ENCODE data around the gene CPPED1. TPM values are rescaled to one million over a fixed set of nuclear protein-coding genes. Genes with fewer than 3 reads are reported as not detected.

The CPPED1 gene
- total and polyA plus RNA-seq, 12 donors: 5.6 to 20.2 (median 13.6) TPM

- Histone ChIP-seq H3K27me3 (peaks cover 0 to 9% (median 0%) of the 10 kb centered on the region in 7 donors), H3K27ac (no peak overlapping the region), H3K4me3 (no peak overlapping the region), H3K4me1 (no peaks in the 10 kb centered on the region), H3K9me3 (peaks cover 0 to 6% (median 0%) of the 10 kb centered on the region in 11 donors), H3K36me3 (no peaks in the 10 kb centered on the region)
- DNase-seq: no peak
- ATAC-seq: no peak
- TF ChIP-seq CTCF (IDR thresholded peaks at IDR 0.05): no peak
- WGBS, 2 donors: 54 to 58% methylated on average over 15 of the region's 15 CpGs
- intact Hi-C loops (cut with DNase I): no loop called here
Measured at GRCh38 chr16:12613131-12613991, 190.3 kb downstream of the CPPED1 start.

- no peak for TF ChIP-seq CTCF (IDR thresholded peaks at IDR 0.05)
- Histone ChIP-seq H3K4me3 (no peak overlapping the region), H3K36me3 (no peaks in the 10 kb centered on the region), H3K27me3 (peaks cover 0 to 9% (median 0%) of the 10 kb centered on the region in 7 donors), H3K4me1 (no peaks in the 10 kb centered on the region), H3K9me3 (peaks cover 0 to 13% (median 0%) of the 10 kb centered on the region in 11 donors), H3K27ac (no peak overlapping the region)
- ATAC-seq (no peak), DNase-seq (no peak)
- intact Hi-C loops (cut with DNase I): no loop called here
- WGBS, 2 donors: 77 to 83% methylated on average over 9 of the region's 9 CpGs
Measured at GRCh38 chr16:12612598-12613101, 191.0 kb downstream of the CPPED1 start.

- no peak for TF ChIP-seq CTCF (IDR thresholded peaks at IDR 0.05)
- Histone ChIP-seq H3K4me3 (no peak overlapping the region), H3K9me3 (peaks cover 0 to 13% (median 0%) of the 10 kb centered on the region in 11 donors), H3K27me3 (peaks cover 0 to 9% (median 0%) of the 10 kb centered on the region in 7 donors), H3K27ac (no peak overlapping the region), H3K4me1 (no peaks in the 10 kb centered on the region), H3K36me3 (no peaks in the 10 kb centered on the region)
- 89 to 90% methylated on average over 10 of the region's 10 CpGs for WGBS, 2 donors
- ATAC-seq (no peak), DNase-seq (no peak)
- intact Hi-C loops (cut with DNase I): no loop called here
Measured at GRCh38 chr16:12611916-12612597, 191.6 kb downstream of the CPPED1 start.

GRCh38 chr16:12611006-12611477 is 192.6 kb downstream of the CPPED1 start:
- 18% methylated on average over 4 of the region's 4 CpGs for WGBS, 2 donors
- H3K9me3 ChIP-seq: peaks cover 0 to 13% (median 0%) of the 10 kb centered on the region in 11 donors
- peaks cover 0 to 9% (median 0%) of the 10 kb centered on the region in 7 donors for H3K27me3 ChIP-seq
- no peaks in the 10 kb centered on the region for H3K36me3 ChIP-seq
- ATAC-seq (no peak), DNase-seq (no peak)
- TF ChIP-seq CTCF (IDR thresholded peaks at IDR 0.05): no peak
- intact Hi-C loops (cut with DNase I): no loop called here
- no peak overlapping the region for H3K4me3 ChIP-seq
- H3K27ac ChIP-seq: no peak overlapping the region
- no peaks in the 10 kb centered on the region for H3K4me1 ChIP-seq
